ENCODE results near the gene TBC1D4.
"Not testable (repeated sequence)": the region's sequence is repeated elsewhere in the genome, so short reads cannot be mapped to it uniquely, and the experiment has no call there.

TBC1D4 gene

GRCh38 chr13:75355609-75356008 lies 126.4 kb downstream of the TBC1D4 start:
- DNase-seq = no peak

GRCh38 chr13:75353781-75354193 lies 128.2 kb downstream of the TBC1D4 start:
- no peak for DNase-seq

- DNase-seq = no peak
These were observed 129.2 kb downstream of the TBC1D4 start for GRCh38 chr13:75352641-75353327.

GRCh38 chr13:75351538-75351937 lies 130.4 kb downstream of the TBC1D4 start:
- DNase-seq = not testable (repeated sequence)

GRCh38 chr13:75347925-75348324 lies 134.0 kb downstream of the TBC1D4 start:
- no peak for DNase-seq

GRCh38 chr13:75347457-75347856 lies 134.5 kb downstream of the TBC1D4 start:
- DNase-seq = no peak

GRCh38 chr13:75345193-75345592 lies 136.8 kb downstream of the TBC1D4 start:
- no peak for DNase-seq

- no peak for DNase-seq
These were observed 140.9 kb downstream of the TBC1D4 start for GRCh38 chr13:75341028-75341427.

GRCh38 chr13:75339635-75340374 lies 142.2 kb downstream of the TBC1D4 start:
- no peak for DNase-seq

GRCh38 chr13:75334634-75335447 lies 147.1 kb downstream of the TBC1D4 start:
- DNase-seq = no peak

- DNase-seq = no peak
These were observed 148.9 kb downstream of the TBC1D4 start for GRCh38 chr13:75333103-75333502.

GRCh38 chr13:75331792-75332349 lies 150.1 kb downstream of the TBC1D4 start:
- no peak for DNase-seq

GRCh38 chr13:75330770-75331169 lies 151.2 kb downstream of the TBC1D4 start:
- no peak for DNase-seq

- no peak for DNase-seq
These were observed 152.2 kb downstream of the TBC1D4 start for GRCh38 chr13:75329723-75330122.

GRCh38 chr13:75329097-75329496 lies 152.9 kb downstream of the TBC1D4 start:
- DNase-seq = no peak

- DNase-seq = no peak
These were observed 154.8 kb downstream of the TBC1D4 start for GRCh38 chr13:75327135-75327510.

- DNase-seq = peak; percentile 58
These were observed 155.5 kb downstream of the TBC1D4 start for GRCh38 chr13:75326173-75327134.

- DNase-seq = no peak
These were observed 156.3 kb downstream of the TBC1D4 start for GRCh38 chr13:75325711-75326110.

GRCh38 chr13:75324413-75324940 lies 157.5 kb downstream of the TBC1D4 start:
- DNase-seq = no peak

- no peak for DNase-seq
These were observed 160.9 kb downstream of the TBC1D4 start for GRCh38 chr13:75321084-75321483.

- DNase-seq = no peak
These were observed 162.7 kb downstream of the TBC1D4 start for GRCh38 chr13:75319254-75319653.

Data from activated T-cell treated with anti-CD3 and anti-CD28 coated beads, Interleukin-2, amount 50 U/mL, for 1 hour (primary cell).